ENCODE data around the gene TP53I11. TPM values are rescaled to one million over a fixed set of nuclear protein-coding genes. Genes with fewer than 3 reads are reported as not detected.

Gene TP53I11
- total RNA-seq, 1 experiment from 2014 or later: 7.7 TPM

DNA sequence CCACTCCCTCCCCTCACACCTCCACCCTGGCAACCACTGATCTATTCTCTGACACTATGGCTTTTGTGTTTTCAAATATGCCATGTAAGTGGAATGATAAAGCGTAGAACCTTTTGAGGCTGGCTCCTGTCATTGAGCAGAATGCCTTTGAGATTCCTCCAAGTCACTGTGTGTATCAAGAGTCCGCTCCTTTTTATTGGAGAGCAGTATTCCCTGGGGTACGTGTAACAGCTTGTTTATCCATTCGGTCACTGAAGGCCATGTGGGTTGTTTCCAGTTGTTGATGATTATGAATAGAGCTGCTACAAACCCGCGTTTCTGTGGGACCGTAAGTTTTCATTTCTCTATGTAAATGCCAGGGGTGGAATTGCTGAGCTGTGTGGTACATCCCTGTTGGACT, 10.3 kb downstream of the TP53I11 start:
- Mint-ChIP-seq H3K4me1 (ENCODE audit: low read depth, unreplicated experiment) (no peaks in the 10 kb centered on the region), H3K9me3 (ENCODE audit: unreplicated experiment) (no peaks in the 10 kb centered on the region), H3K27me3 (ENCODE audit: insufficient read depth, unreplicated experiment) (no peaks in the 10 kb centered on the region), H3K27ac (ENCODE audit: unreplicated experiment) (no peak overlapping the region), H3K4me3 (ENCODE audit: unreplicated experiment) (no peak overlapping the region), H3K36me3 (ENCODE audit: insufficient read depth, unreplicated experiment) (peaks cover 4% of the 10 kb centered on the region)
- ChIA-PET POLR2A (no interaction called here), CTCF (interaction anchor here (1.3 to 1.7 kb wide), 3 partner anchors 9 to 165 kb away, joined by 4 to 9 read pairs (median 4); no protein-coding TSS in a partner anchor)
- no peak overlapping the region for H3K4me3 ChIP-seq (ENCODE audit: low read depth, low read length)
- H3K36me3 ChIP-seq (ENCODE audit: control insufficient read depth, insufficient read depth, low read length): no peaks in the 10 kb centered on the region
- no peaks in the 10 kb centered on the region for H3K27me3 ChIP-seq (replicated peaks; ENCODE audit: control insufficient read depth, insufficient read depth, low read length)
- DNase-seq: no peak
- no peaks in the 10 kb centered on the region for H3K4me1 ChIP-seq
- BruUV-seq (replicated peaks): no TSS peak
- TF ChIP-seq, protein P1, sequence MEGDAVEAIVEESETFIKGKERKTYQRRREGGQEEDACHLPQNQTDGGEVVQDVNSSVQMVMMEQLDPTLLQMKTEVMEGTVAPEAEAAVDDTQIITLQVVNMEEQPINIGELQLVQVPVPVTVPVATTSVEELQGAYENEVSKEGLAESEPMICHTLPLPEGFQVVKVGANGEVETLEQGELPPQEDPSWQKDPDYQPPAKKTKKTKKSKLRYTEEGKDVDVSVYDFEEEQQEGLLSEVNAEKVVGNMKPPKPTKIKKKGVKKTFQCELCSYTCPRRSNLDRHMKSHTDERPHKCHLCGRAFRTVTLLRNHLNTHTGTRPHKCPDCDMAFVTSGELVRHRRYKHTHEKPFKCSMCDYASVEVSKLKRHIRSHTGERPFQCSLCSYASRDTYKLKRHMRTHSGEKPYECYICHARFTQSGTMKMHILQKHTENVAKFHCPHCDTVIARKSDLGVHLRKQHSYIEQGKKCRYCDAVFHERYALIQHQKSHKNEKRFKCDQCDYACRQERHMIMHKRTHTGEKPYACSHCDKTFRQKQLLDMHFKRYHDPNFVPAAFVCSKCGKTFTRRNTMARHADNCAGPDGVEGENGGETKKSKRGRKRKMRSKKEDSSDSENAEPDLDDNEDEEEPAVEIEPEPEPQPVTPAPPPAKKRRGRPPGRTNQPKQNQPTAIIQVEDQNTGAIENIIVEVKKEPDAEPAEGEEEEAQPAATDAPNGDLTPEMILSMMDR (IDR thresholded peaks at IDR 0.05; ENCODE audit: insufficient read depth in 1 of 2, low read depth in 1 of 2, low read length in 1 of 2, severe bottlenecking in 1 of 2, unreplicated experiment in 1 of 2): no peak
- intact Hi-C loops (cut with micrococcal nuclease; ENCODE audit: unreplicated experiment): no loop called here
- H3K9me3 ChIP-seq: no peaks in the 10 kb centered on the region

DNA sequence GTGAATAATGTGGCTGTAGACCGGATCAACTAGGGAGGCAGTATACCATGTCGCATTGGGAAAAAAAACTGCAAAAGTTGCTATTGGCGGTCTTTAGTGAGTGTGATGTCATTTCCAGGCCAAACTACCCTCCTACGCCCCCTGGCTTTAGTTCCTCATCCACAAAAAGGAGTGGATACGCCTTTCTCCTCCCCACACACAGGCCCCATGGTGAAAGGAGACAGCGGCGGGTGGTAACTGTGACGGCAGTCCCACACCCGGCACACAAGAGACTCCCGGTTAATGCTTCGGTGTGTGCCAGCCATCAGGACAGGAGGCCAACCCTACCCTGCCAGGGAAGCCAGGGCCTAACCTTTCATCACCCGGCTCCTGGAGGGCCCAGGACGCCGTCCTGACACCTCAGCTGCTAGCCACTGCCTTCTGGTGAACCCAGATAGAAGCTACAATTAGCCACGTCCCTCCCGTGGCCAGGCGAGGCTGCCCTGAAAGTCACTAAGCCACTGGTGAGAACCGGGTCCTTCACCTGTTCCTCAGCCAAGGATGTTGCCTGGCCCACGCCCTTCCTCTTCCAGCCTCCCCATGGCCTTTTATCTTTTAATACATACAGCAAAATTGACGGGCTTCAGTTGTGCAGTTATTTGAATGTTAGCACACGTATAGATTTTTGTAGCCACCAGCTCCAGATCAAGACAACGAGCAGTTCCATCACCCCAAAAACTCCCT, 10.8 kb downstream of the TP53I11 start:
- no peaks in the 10 kb centered on the region for H3K27me3 ChIP-seq (replicated peaks; ENCODE audit: control insufficient read depth, insufficient read depth, low read length)
- no peaks in the 10 kb centered on the region for H3K36me3 ChIP-seq (ENCODE audit: control insufficient read depth, insufficient read depth, low read length)
- H3K27me3 Mint-ChIP-seq (ENCODE audit: insufficient read depth, unreplicated experiment): no peaks in the 10 kb centered on the region
- H3K36me3 Mint-ChIP-seq (ENCODE audit: insufficient read depth, unreplicated experiment): peaks cover 4% of the 10 kb centered on the region
- H3K27ac Mint-ChIP-seq (ENCODE audit: unreplicated experiment): no peak overlapping the region
- no peak overlapping the region for H3K4me3 ChIP-seq (ENCODE audit: low read depth, low read length)
- no TSS peak for BruUV-seq (replicated peaks)
- no peak overlapping the region for H3K4me3 Mint-ChIP-seq (ENCODE audit: unreplicated experiment)
- TF ChIP-seq, protein P1 (IDR thresholded peaks at IDR 0.05; ENCODE audit: insufficient read depth in 1 of 2, low read depth in 1 of 2, low read length in 1 of 2, severe bottlenecking in 1 of 2, unreplicated experiment in 1 of 2): no peak
- H3K4me1 ChIP-seq: no peaks in the 10 kb centered on the region
- H3K9me3 Mint-ChIP-seq (ENCODE audit: unreplicated experiment): no peaks in the 10 kb centered on the region
- no peaks in the 10 kb centered on the region for H3K9me3 ChIP-seq
- H3K4me1 Mint-ChIP-seq (ENCODE audit: low read depth, unreplicated experiment): no peaks in the 10 kb centered on the region
- ChIA-PET CTCF (interaction anchor here (1.7 kb wide), 1 partner anchor 12 kb away, joined by 9 read pairs; no protein-coding TSS in a partner anchor), POLR2A (no interaction called here)
- no peak for DNase-seq
- intact Hi-C loops (cut with micrococcal nuclease; ENCODE audit: unreplicated experiment): loop anchor here (5.0 to 10.0 kb wide), 4 partner anchors 37 to 395 kb away; no protein-coding TSS in a partner anchor

DNA sequence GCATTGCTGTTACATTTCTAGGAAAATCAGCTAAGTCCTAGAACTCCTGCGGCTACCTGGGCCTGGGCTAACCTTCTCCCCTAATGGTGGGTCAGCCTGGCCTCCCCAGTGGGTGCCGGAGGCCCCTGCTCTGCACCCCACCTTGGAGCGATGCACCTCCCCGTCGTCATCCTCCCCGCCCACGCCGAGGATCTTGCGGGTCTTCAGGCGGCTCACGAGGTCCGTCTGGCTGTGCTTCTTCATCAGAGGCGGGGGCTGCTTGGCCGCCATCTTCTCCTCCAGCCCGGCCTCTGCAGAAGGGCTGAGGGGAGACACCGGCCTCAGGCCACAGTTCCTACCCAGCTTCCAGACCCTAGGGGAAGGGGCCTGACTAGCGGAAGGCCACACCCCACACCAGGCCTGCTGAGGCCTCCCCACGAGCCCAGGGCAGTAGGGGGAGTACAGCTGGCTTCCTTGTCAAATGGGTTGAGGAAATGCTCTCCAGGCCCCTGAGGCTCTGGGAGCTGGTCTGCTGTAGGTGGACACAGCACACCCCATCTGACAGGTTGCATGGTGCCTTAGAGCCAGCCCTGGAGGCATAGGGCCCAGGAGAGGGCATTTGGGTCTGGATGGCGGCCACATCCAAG, 12.5 kb downstream of the TP53I11 start:
- no peaks in the 10 kb centered on the region for H3K9me3 ChIP-seq
- intact Hi-C loops (cut with micrococcal nuclease; ENCODE audit: unreplicated experiment): loop anchor here (5.0 to 10.0 kb wide), 4 partner anchors 39 to 397 kb away; no protein-coding TSS in a partner anchor
- Mint-ChIP-seq H3K36me3 (ENCODE audit: insufficient read depth, unreplicated experiment) (no peaks in the 10 kb centered on the region), H3K4me3 (ENCODE audit: unreplicated experiment) (no peak overlapping the region), H3K27me3 (ENCODE audit: insufficient read depth, unreplicated experiment) (no peaks in the 10 kb centered on the region), H3K27ac (ENCODE audit: unreplicated experiment) (no peak overlapping the region), H3K9me3 (ENCODE audit: unreplicated experiment) (no peaks in the 10 kb centered on the region), H3K4me1 (ENCODE audit: low read depth, unreplicated experiment) (no peaks in the 10 kb centered on the region)
- no peak overlapping the region for H3K4me3 ChIP-seq (ENCODE audit: low read depth, low read length)
- no peaks in the 10 kb centered on the region for H3K27me3 ChIP-seq (replicated peaks; ENCODE audit: control insufficient read depth, insufficient read depth, low read length)
- H3K36me3 ChIP-seq (ENCODE audit: control insufficient read depth, insufficient read depth, low read length): no peaks in the 10 kb centered on the region
- TF ChIP-seq, protein P1 (IDR thresholded peaks at IDR 0.05; ENCODE audit: insufficient read depth in 1 of 2, low read depth in 1 of 2, low read length in 1 of 2, severe bottlenecking in 1 of 2, unreplicated experiment in 1 of 2): no peak
- H3K4me1 ChIP-seq: no peaks in the 10 kb centered on the region
- no peak for DNase-seq
- ChIA-PET POLR2A (no interaction called here), CTCF (interaction anchor here (2.2 to 3.1 kb wide), 2 partner anchors 11 to 165 kb away, joined by 32 to 168 read pairs; no protein-coding TSS in a partner anchor)
- BruUV-seq (replicated peaks): no TSS peak
